Body of pancreas (tissue), 4 donors: ENCODE measurements around the gene KLK7.

Experiments used
- POLR2A ChIP-seq, 3 donors: fragments of 450-650 bp; IDR thresholded peaks; one replicate each; pipeline ENCODE4 v1.6.1; 2016; ENCODE audit warnings: antibody characterized with exemption in 3 of 3, mild to moderate bottlenecking in 2 of 3
- TF ChIP-seq, protein P1 (sequence below), 7 experiments: fragments of 450-650 bp in 4 of 7; fragments of 200-600 bp in 3 of 7; sonication (generic) in 3 of 7; IDR thresholded peaks; one replicate each; pipeline ENCODE4 v1.5.1; 2016 to 2019; ENCODE audit warnings: antibody characterized with exemption in 7 of 7

DNA sequence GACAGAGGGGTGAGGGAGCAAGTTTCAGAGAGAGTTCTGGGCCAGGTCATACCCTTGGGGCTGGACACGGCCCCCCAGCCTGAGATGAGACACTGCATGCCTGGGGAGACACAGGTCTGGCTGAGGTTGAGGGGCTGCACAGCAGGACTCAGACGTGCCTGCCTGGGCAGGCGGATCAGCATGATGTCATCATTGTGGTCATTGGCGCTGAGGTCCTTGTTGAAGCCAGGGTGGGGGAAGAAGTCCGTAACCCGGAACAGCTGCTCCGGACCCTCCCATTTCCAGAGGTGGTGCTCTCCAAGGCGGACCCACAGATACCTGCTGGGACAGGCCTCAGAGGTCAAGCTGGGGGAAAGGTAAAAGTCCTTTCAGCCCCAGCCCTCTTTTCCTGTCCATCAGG lies 22.7 kb upstream of the KLK7 start:
- no peak for TF ChIP-seq POLR2A (IDR thresholded peaks at IDR 0.05)
- TF ChIP-seq, protein P1, sequence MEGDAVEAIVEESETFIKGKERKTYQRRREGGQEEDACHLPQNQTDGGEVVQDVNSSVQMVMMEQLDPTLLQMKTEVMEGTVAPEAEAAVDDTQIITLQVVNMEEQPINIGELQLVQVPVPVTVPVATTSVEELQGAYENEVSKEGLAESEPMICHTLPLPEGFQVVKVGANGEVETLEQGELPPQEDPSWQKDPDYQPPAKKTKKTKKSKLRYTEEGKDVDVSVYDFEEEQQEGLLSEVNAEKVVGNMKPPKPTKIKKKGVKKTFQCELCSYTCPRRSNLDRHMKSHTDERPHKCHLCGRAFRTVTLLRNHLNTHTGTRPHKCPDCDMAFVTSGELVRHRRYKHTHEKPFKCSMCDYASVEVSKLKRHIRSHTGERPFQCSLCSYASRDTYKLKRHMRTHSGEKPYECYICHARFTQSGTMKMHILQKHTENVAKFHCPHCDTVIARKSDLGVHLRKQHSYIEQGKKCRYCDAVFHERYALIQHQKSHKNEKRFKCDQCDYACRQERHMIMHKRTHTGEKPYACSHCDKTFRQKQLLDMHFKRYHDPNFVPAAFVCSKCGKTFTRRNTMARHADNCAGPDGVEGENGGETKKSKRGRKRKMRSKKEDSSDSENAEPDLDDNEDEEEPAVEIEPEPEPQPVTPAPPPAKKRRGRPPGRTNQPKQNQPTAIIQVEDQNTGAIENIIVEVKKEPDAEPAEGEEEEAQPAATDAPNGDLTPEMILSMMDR (IDR thresholded peaks at IDR 0.05): no peak
